Measurements from ENCODE around the gene ADAMTS17. TPM values are rescaled to one million over a fixed set of nuclear protein-coding genes. Genes with fewer than 3 reads are reported as not detected.

The ADAMTS17 gene
- total RNA-seq, 1 donor from 2014 or later: 3.4 TPM

DNA sequence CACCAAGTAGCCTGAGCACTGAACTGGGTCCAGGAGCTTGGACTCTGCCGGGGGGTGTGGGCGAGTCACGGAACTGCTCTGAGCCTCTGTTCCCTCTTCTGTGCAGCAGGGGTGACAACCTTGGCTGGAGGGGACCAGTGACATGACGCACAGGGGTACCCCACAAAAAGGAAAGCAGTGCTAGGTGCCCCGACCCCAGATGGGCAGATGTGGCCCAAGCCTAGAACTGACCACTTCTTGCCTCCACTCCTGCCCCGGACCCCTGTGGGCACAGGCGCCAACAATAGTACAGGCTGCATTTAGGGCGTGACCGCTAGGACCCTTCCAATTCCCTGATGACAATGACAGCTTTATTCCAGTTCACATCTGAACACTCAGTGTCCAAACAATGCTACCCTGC is 352.7 kb downstream of the ADAMTS17 start:
- H3K4me1 Mint-ChIP-seq (ENCODE audit: low read depth): peaks cover 14% of the 10 kb centered on the region

DNA sequence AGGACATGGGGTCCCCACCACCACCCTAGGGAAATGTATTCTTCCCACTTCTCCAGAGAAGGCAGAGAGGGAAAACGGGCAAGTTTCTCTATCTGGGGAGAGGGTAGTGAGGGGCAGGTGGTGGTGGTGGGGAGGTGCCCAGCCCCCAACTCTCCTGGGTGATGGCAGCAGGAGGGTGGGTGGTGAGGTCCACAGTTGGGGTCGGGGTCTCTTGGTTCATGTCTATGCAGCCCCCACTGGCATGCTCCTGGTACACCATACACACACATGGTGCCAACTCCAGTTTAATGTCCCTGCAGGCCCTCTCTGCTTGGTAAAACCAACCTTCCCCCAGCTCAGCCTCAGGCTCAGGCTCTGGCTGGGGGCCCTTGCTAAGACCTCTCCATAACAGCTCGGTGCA is 354.1 kb downstream of the ADAMTS17 start:
- no peak overlapping the region for H3K27ac Mint-ChIP-seq (ENCODE audit: unreplicated experiment)
- no peak overlapping the region for H3K4me3 Mint-ChIP-seq (ENCODE audit: unreplicated experiment)
- DNase-seq (ENCODE audit: low spot score): peak; percentile 36
- peaks cover 28% of the 10 kb centered on the region for H3K4me1 Mint-ChIP-seq (ENCODE audit: low read depth)
- no peak for TF ChIP-seq CTCF (IDR thresholded peaks at IDR 0.05)
- H3K9me3 Mint-ChIP-seq (ENCODE audit: low read depth): peaks cover 8% of the 10 kb centered on the region
- H3K27me3 Mint-ChIP-seq (ENCODE audit: low read depth): no peaks in the 10 kb centered on the region
- peaks cover 10% of the 10 kb centered on the region for H3K36me3 Mint-ChIP-seq (ENCODE audit: low read depth)

More for the DNA sequence above, 352.7 kb downstream of the ADAMTS17 start:
- Mint-ChIP-seq H3K4me3 (ENCODE audit: unreplicated experiment) (no peak overlapping the region), H3K9me3 (ENCODE audit: low read depth) (peaks cover 8% of the 10 kb centered on the region), H3K27me3 (ENCODE audit: low read depth) (no peaks in the 10 kb centered on the region), H3K27ac (ENCODE audit: unreplicated experiment) (no peak overlapping the region), H3K36me3 (ENCODE audit: low read depth) (peaks cover 10% of the 10 kb centered on the region)
- peak; percentile 63 for DNase-seq (ENCODE audit: low spot score)
- no peak for TF ChIP-seq CTCF (IDR thresholded peaks at IDR 0.05)

DNA sequence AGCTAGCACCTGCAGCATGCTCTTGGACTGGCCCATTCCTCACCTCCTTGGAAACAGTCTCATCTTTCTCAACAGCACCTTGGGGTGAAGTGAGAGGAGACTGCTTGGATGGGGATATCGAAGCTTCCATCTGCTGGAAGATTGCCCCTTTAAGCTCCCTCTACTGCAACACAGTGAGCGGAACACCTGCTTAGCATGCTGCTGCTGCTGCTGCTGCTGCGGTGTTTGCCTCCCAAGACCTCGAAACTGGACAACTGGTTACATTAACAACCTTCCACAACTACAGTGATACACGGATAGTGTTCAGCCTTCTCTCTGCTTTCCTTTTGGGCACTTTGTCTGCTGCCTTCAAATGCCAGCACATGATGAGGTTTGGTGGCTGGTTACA is 354.7 kb downstream of the ADAMTS17 start:
- Mint-ChIP-seq H3K4me1 (ENCODE audit: low read depth) (peaks cover 28% of the 10 kb centered on the region), H3K27me3 (ENCODE audit: low read depth) (no peaks in the 10 kb centered on the region), H3K4me3 (ENCODE audit: unreplicated experiment) (no peak overlapping the region), H3K36me3 (ENCODE audit: low read depth) (peaks cover 10% of the 10 kb centered on the region), H3K27ac (ENCODE audit: unreplicated experiment) (no peak overlapping the region), H3K9me3 (ENCODE audit: low read depth) (peaks cover 8% of the 10 kb centered on the region)
- no peak for DNase-seq (ENCODE audit: low spot score)
- TF ChIP-seq CTCF (IDR thresholded peaks at IDR 0.05): no peak

GRCh38 chr15:99986297-99987118 is 355.3 kb downstream of the ADAMTS17 start:
- peaks cover 8% of the 10 kb centered on the region for H3K9me3 Mint-ChIP-seq (ENCODE audit: low read depth)
- H3K4me3 Mint-ChIP-seq (ENCODE audit: unreplicated experiment): no peak overlapping the region
- no peaks in the 10 kb centered on the region for H3K27me3 Mint-ChIP-seq (ENCODE audit: low read depth)
- no peak for TF ChIP-seq CTCF (IDR thresholded peaks at IDR 0.05)
- peaks cover 28% of the 10 kb centered on the region for H3K4me1 Mint-ChIP-seq (ENCODE audit: low read depth)
- H3K27ac Mint-ChIP-seq (ENCODE audit: unreplicated experiment): peak overlapping the region; percentile 69
- H3K36me3 Mint-ChIP-seq (ENCODE audit: low read depth): peaks cover 10% of the 10 kb centered on the region
- DNase-seq (ENCODE audit: low spot score): peak; percentile 79

DNA sequence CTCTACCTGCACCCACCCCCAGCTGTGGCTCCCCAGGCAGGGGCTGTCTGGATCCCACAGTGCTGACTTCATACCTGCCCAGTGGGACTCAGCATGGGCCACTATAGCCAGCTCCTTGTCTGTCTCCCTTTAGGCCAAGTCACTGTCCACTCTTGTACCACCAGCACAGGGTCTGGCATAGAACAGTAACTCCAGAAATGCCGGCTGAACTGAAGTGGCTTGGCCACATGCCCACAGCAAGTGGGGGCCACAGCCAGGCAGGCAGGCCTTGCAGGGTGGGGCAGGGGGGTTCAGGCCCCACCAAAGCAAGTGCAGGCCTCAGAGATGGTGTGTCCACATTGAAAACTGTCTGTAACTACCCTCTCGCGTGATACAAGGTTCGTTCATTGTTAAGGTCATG is 355.9 kb downstream of the ADAMTS17 start:
- Mint-ChIP-seq H3K27ac (ENCODE audit: unreplicated experiment) (no peak overlapping the region), H3K27me3 (ENCODE audit: low read depth) (no peaks in the 10 kb centered on the region), H3K36me3 (ENCODE audit: low read depth) (peaks cover 7% of the 10 kb centered on the region), H3K4me1 (ENCODE audit: low read depth) (peaks cover 34% of the 10 kb centered on the region), H3K4me3 (ENCODE audit: unreplicated experiment) (no peak overlapping the region), H3K9me3 (ENCODE audit: low read depth) (peaks cover 8% of the 10 kb centered on the region)
- TF ChIP-seq CTCF (IDR thresholded peaks at IDR 0.05): no peak
- DNase-seq (ENCODE audit: low spot score): no peak
